ENCODE data around the gene HOXA11. TPM values are rescaled to one million over a fixed set of nuclear protein-coding genes. Genes with fewer than 3 reads are reported as not detected.
A peak's percentile ranks its signal among the peaks of the same experiment; 100 is the strongest.

The HOXA11 gene
- polyA plus RNA-seq, 1 of the 3 experiments (the other 2 are of a cell fraction): not detected

DNA sequence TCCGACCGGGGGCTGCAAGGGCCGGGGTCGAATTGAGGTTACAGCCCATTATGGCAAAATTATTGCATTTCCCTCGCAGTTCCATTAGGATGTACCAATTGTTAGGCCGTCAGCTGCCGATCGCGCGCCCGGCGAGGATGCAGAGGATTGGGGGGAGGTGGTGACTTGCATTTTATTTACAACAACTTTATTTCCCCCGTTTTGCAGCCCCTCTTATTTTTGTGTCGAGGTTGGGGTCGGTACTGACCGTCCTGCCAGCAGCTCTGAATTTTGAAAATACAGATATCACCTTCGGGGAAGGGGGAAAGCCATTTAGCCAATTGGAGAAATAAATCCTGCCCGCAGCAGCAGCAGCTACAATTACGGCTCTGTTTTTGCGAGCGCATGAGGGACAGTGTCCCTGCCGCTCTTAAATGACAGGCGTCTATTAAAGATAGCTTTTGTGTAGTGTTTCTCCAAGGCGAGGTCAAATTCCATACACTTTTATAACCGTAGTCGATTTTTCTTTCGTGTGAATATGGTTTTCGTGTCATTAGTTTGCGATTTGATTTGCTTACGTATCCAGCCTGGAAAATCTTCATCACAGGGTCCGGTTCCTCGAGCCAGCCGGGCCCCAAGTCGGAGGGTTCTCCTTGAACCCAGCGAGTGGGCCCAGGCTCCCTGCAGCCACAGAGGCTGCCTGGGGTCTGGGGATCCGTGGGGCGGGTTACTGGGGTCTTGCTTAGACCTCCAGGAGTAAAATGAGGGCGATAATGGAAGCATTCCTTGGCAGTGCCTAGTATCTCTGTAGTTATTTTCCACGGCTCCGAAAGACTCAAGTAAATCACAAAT, 40.9 kb downstream of the HOXA11 start:
- POLR2A ChIA-PET: interaction anchor here (0.6 kb wide), 1 partner anchor 13 kb away, joined by 3 read pairs; no protein-coding TSS in a partner anchor
- WGBS (ENCODE audit: low lambda C conversion rate): 15% methylated on average over 38 of the region's 40 CpGs
- Histone ChIP-seq H3K4me2 (peak overlapping the region; percentile 42), H3K79me2 (ENCODE audit: insufficient read depth) (no peaks in the 10 kb centered on the region), H3K9me3 (no peaks in the 10 kb centered on the region), H3K27me3 (ENCODE audit: insufficient read depth) (peaks cover 100% of the 10 kb centered on the region), H3K36me3 (replicated peaks in 1 of 2; ENCODE audit: control insufficient read depth in 1 of 2, insufficient read depth in 2 of 2, low read length in 1 of 2) (no peaks in the 10 kb centered on the region), H3K27ac (ENCODE audit: low read depth in 2 of 2, low read length in 1 of 2) (no peak overlapping the region), H3K9ac (no peak overlapping the region), H3K4me3 (ENCODE audit: low read depth in 2 of 2, low read length in 1 of 2) (peak overlapping the region; percentile 17 to 31; a peak in 2 of 4 replicates), H3F3A (replicated peaks; ENCODE audit: insufficient read depth) (no peaks in the 10 kb centered on the region), H3K9me2 (no peaks in the 10 kb centered on the region), H4K20me1 (ENCODE audit: insufficient read depth) (no peaks in the 10 kb centered on the region), H3K4me1 (ENCODE audit: control insufficient read depth in 1 of 2, insufficient read depth in 2 of 2, low read depth in 1 of 2, low read length in 1 of 2) (peaks cover 11 to 12% of the 10 kb centered on the region in 2 experiments; a peak in 1 of 4 replicates), H2AFZ (ENCODE audit: low read depth) (no peak overlapping the region)
- TF ChIP-seq FOSL2 (IDR thresholded peaks at IDR 0.05; ENCODE audit: borderline replicate concordance, low read depth) (no peak), EZH2phosphoT487 (IDR thresholded peaks at IDR 0.05; ENCODE audit: borderline replicate concordance, low read depth) (0 out of 2 replicates have a peak, but pooled peaks have one; percentile 23)
- no peak for DNase-seq
- CTCF ChIA-PET: interaction anchor here (0.6 to 10.9 kb wide), 36 partner anchors 8 to 1292 kb away, joined by 3 to 270 read pairs (median 4); partner anchors contain the start of genes HOXA10, HOXA11, HOXA3 and HOXA4

DNA sequence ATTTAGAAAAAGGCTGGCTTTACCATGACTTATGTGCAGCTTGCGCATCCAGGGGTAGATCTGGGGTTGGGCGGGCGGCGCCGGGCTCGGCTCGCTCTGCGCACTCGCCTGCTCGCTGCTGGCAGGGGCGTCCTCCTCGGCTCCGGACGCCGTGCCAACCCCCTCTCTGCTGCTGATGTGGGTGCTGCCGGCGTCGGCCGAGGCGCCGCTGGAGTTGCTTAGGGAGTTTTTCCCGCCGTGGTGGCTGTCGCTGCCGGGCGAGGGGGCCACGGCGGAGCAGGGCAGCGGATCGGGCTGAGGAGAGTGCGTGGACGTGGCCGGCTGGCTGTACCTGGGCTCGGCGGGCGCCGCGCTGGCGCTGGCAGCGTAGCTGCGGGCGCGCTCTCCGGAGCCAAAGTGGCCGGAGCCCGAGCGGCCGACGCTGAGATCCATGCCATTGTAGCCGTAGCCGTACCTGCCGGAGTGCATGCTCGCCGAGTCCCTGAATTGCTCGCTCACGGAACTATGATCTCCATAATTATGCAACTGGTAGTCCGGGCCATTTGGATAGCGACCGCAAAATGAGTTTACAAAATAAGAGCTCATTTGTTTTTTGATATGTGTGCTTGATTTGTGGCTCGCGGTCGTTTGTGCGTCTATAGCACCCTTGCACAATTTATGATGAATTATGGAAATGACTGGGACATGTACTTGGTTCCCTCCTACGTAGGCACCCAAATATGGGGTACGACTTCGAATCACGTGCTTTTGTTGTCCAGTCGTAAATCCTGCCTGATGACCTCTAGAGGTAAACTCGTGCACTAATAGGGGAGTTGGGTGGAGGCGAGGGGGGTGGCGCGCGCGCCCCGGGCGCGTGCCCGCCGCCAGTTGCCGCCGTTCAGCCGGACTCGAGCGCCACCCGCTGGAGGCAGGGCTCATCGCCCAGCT, 41.7 kb downstream of the HOXA11 start, which contains the start of gene HOXA5:
TSS of gene HOXA5 (minus strand) at position 659 of the 927 bp plus-strand sequence. CDS start at position 585, 74 bp downstream.
- 6% methylated on average over 56 of the region's 86 CpGs for WGBS (ENCODE audit: low lambda C conversion rate)
- CTCF ChIA-PET: interaction anchor here (0.6 to 10.9 kb wide), 37 partner anchors 8 to 1291 kb away, joined by 3 to 270 read pairs (median 4); partner anchors contain the start of genes HOXA10, HOXA11, HOXA3 and HOXA4
- DNase-seq: peak; percentile 92
- Histone ChIP-seq H3K27me3 (ENCODE audit: insufficient read depth) (peaks cover 100% of the 10 kb centered on the region), H3F3A (replicated peaks; ENCODE audit: insufficient read depth) (no peaks in the 10 kb centered on the region), H2AFZ (ENCODE audit: low read depth) (no peak within 1 kb of the TSS), H3K4me1 (ENCODE audit: control insufficient read depth in 1 of 2, insufficient read depth in 2 of 2, low read depth in 1 of 2, low read length in 1 of 2) (peaks cover 11 to 12% of the 10 kb centered on the region in 2 experiments; a peak in 1 of 4 replicates), H3K9ac (no peak within 1 kb of the TSS), H3K4me3 (ENCODE audit: low read depth in 2 of 2, low read length in 1 of 2) (peak within 1 kb of the TSS; percentile 17 to 31; a peak in 2 of 4 replicates), H4K20me1 (ENCODE audit: insufficient read depth) (no peaks in the 10 kb centered on the region), H3K36me3 (replicated peaks in 1 of 2; ENCODE audit: control insufficient read depth in 1 of 2, insufficient read depth in 2 of 2, low read length in 1 of 2) (no peaks in the 10 kb centered on the region), H3K4me2 (peak within 1 kb of the TSS; percentile 42), H3K79me2 (ENCODE audit: insufficient read depth) (no peaks in the 10 kb centered on the region), H3K9me3 (no peaks in the 10 kb centered on the region), H3K27ac (ENCODE audit: low read depth in 2 of 2, low read length in 1 of 2) (no peak within 1 kb of the TSS), H3K9me2 (no peaks in the 10 kb centered on the region)
- POLR2A ChIA-PET: no interaction called here
- TF ChIP-seq RCOR1 (IDR thresholded peaks at IDR 0.05; ENCODE audit: low read length) (no peak), FOSL2 (IDR thresholded peaks at IDR 0.05; ENCODE audit: borderline replicate concordance, low read depth) (no peak), TEAD4 (IDR thresholded peaks at IDR 0.05; ENCODE audit: borderline replicate concordance, insufficient read depth) (no peak), SMC3 (IDR thresholded peaks at IDR 0.05; ENCODE audit: low read depth, low read length) (peak; percentile 28; the same call in 1 of the 2 replicates), NFIC (IDR thresholded peaks at IDR 0.05; ENCODE audit: borderline replicate concordance) (no peak), SIN3A (IDR thresholded peaks at IDR 0.05; ENCODE audit: borderline replicate concordance, low read depth, low read length) (no peak), MXI1 (IDR thresholded peaks at IDR 0.05; ENCODE audit: low read depth, low read length) (no peak), GATA2 (CRISPR knock-in tag; IDR thresholded peaks at IDR 0.05) (no peak), YY1 (IDR thresholded peaks at IDR 0.05; ENCODE audit: low read depth) (no peak), POLR2AphosphoS5 (IDR thresholded peaks at IDR 0.05; ENCODE audit: low read depth, low read length) (no peak), NRF1 (IDR thresholded peaks at IDR 0.05; ENCODE audit: low read depth, low read length) (no peak), TCF12 (IDR thresholded peaks at IDR 0.05) (no peak), GABPA (IDR thresholded peaks at IDR 0.05; ENCODE audit: low read depth) (no peak), FOXM1 (IDR thresholded peaks at IDR 0.05; ENCODE audit: low read depth) (no peak), FOXJ3 (CRISPR knock-in tag; IDR thresholded peaks at IDR 0.05) (no peak)
- TF ChIP-seq, protein P1, sequence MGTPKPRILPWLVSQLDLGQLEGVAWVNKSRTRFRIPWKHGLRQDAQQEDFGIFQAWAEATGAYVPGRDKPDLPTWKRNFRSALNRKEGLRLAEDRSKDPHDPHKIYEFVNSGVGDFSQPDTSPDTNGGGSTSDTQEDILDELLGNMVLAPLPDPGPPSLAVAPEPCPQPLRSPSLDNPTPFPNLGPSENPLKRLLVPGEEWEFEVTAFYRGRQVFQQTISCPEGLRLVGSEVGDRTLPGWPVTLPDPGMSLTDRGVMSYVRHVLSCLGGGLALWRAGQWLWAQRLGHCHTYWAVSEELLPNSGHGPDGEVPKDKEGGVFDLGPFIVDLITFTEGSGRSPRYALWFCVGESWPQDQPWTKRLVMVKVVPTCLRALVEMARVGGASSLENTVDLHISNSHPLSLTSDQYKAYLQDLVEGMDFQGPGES (IDR thresholded peaks at IDR 0.05; ENCODE audit: low read depth, low read length): no peak
- TF ChIP-seq, protein P2, sequence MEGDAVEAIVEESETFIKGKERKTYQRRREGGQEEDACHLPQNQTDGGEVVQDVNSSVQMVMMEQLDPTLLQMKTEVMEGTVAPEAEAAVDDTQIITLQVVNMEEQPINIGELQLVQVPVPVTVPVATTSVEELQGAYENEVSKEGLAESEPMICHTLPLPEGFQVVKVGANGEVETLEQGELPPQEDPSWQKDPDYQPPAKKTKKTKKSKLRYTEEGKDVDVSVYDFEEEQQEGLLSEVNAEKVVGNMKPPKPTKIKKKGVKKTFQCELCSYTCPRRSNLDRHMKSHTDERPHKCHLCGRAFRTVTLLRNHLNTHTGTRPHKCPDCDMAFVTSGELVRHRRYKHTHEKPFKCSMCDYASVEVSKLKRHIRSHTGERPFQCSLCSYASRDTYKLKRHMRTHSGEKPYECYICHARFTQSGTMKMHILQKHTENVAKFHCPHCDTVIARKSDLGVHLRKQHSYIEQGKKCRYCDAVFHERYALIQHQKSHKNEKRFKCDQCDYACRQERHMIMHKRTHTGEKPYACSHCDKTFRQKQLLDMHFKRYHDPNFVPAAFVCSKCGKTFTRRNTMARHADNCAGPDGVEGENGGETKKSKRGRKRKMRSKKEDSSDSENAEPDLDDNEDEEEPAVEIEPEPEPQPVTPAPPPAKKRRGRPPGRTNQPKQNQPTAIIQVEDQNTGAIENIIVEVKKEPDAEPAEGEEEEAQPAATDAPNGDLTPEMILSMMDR (IDR thresholded peaks at IDR 0.05): peak; percentile 85
